C1 segment of cervical spinal cord (tissue), 14 donors: ENCODE data around the gene IGF2BP2.
"Not testable (repeated sequence)": the region's sequence is repeated elsewhere in the genome, so short reads cannot be mapped to it uniquely, and the experiment has no call there.

Source experiments
- DNase-seq, 14 donors: peaks; one replicate each; lab custom pipeline; 2025; lab: John Stamatoyannopoulos, UW

IGF2BP2 gene

DNA sequence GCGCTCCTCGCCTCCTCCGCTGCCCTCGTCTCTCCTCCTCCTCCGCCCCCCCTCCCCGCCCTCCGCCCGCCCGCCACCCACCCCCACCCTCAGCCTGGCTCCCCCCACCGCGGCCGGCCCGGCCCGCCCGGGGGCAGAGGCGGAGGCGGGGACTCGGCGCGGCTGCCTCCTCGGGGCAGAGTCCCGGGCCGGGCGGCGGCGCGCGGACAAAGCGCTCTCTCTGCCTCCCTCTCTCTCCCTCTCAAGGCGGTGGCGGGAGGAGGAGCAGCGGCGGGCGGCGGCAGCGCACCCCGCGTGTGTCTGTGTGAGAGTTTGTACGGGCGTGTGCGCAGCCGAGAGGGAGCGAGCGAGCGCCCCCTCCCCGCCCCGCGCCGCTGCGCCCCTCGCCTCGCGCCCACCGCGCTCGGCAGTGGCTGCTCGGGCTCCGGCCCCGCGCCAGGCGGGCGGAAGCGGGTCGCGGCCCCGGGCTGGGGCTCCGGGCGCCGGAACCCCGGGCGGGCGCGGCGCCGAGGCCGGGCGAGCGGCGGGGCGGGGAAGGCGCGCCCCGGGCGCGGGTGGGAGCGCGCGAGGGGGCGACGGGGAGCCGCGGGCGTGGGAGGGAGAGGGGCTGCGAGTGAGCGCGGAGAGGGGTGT lies at the start of gene IGF2BP2:
Gene IGF2BP2, minus strand, starts transcription at position 37 of the 633 bp plus-strand sequence. CDS start 82 bp downstream, outside the sequence.
- peak in 2 of 14 donors; percentile 21 to 38 for DNase-seq

DNA sequence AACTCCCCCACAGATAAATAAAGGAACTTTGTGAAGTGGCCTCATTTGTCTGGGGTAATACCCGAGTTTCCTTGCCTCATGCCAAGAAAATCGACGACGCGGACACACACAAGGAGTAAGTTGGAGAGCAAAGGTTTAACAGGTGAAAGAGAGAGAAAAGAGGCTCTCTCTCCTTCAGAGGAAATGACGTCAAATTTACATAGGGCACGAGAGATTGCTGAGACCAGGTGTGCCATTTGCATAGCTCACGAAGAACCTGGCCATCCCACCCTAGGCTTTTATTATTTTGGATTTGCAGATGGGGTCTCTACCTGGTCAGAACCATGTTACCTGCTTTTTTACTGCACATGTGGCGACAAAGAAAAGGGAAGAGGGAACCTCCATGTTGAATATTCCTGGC lies 49.3 kb upstream of the IGF2BP2 start:
- no peak for DNase-seq

- no peak for DNase-seq
Measured at GRCh38 chr3:185867650-185868049, 42.8 kb upstream of the IGF2BP2 start.

DNA sequence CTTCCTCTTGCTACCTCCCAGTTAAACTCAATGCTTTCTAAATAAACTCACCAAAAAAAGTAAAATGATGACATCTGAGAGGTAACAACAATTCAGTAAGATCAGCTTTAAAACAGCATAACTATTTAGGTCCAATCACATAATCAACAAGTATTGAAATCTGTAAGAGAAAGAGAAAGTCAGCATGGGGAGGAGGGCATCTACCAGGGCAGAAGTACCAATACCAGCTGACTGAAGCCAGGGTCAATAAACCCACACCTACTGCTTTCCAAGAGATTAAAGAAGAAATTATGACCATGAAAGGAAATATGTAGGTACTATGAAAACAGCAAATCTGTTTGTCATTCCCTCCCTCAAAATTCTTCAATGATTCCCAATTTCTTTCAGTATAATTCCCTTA lies 42.2 kb upstream of the IGF2BP2 start:
- DNase-seq: no peak

DNA sequence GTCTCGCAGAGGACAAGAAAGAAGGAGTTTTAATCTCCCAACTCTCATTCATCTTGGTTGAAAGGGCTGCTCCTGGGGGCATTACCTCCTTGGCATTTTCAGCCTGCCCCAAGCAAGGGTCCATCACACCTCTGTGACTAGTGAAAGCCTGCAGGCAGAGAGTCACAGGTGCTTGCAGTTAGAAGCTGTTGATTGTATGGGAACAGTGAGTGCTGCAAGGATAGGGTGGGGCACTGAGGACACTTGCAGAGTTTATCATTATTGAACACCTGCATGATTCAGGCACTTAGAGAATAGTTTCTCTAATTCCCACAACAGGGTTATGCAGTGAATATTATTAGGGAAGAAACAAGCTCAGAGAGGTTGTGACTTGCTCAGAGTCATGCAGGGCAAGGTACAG lies 41.7 kb upstream of the IGF2BP2 start:
- no peak for DNase-seq

DNA sequence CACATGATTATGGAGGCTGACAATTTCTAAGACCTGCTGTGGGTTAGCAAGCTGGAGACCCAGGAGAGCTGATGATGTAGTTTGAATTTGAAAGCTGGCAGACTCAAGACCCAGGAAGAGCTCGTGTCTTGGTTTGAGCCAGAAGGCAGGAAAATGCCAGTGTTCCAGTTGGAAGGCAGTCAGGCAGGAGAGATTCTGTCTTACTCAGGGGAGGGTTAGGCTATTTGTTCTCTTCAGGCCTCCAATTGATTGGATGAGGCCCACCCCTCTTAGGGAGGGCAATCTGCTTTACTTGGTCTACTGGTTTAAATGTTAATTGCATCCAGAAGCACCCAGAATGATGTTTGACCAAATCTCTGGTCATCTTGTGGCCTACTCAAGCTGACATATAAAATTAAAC lies 40.4 kb upstream of the IGF2BP2 start:
- DNase-seq: no peak

DNA sequence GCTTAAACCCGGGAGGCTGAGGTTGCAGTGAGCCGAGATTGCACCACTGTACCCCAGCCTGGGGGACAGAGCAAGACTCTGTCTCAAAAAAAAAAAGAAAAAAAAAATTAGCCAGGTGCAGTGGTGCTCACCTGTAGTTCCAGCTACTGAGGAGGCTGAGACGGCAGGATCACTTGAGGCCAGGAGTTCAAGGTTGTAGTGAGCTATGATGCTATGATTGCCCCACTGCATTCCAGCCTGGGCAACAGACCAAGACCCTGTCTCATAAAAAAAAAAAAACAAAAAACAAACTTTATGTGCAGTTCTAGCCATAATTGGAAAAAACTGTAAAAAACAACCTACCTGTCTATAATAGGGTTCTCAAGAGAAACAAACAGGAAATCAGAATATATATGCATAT lies 39.9 kb upstream of the IGF2BP2 start:
- no peak for DNase-seq

DNA sequence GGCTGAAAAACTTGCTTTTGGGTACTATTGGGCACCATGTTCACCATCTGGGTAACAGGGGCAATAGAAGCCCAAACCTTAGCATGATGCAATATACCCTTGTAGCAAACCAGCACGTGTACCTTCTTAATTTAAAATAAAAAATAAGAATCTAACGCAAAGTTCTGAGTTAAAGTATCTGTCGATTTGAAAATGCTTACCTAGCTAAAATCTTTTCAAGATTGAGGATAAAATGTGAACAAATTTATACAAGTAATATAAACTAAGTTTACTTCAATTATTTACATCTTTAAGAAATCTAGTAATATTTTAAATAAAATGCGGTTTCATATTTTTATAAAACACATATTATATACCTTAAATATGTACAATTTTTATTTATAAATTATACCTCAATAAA lies 38.1 kb upstream of the IGF2BP2 start:
- no peak for DNase-seq

DNA sequence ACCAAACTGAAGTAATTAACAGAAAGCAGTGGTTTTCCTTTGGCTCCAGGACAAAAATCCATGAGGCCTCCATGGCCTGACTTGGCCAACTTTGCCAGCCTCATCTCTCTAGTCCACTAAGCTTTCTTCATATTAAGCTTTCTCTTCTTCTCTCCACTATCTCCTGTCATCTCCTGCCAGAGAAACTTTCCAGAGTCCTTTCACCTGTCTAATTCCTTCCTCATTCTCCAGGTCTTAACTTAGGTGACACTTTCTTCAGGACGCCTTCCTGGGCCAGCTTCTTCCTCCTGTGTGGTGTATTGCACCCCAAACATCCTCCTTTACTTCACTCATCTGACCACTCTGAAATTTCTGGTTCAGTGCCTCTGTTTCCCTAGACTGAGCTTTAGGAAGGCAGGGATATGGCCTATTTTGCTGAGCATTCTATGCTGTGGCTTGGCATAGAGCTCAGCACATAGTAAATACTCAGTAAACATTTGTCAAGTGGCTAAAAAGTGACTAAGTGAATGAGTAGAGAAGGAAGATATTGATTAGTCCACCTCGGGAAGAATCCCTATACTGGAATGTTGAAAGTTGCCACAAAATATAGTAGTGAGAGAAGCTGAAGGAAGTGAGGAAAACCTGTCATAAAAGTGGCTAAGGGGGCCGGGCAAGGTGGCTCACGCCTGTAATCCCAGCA lies 34.6 kb upstream of the IGF2BP2 start:
- no peak for DNase-seq

DNA sequence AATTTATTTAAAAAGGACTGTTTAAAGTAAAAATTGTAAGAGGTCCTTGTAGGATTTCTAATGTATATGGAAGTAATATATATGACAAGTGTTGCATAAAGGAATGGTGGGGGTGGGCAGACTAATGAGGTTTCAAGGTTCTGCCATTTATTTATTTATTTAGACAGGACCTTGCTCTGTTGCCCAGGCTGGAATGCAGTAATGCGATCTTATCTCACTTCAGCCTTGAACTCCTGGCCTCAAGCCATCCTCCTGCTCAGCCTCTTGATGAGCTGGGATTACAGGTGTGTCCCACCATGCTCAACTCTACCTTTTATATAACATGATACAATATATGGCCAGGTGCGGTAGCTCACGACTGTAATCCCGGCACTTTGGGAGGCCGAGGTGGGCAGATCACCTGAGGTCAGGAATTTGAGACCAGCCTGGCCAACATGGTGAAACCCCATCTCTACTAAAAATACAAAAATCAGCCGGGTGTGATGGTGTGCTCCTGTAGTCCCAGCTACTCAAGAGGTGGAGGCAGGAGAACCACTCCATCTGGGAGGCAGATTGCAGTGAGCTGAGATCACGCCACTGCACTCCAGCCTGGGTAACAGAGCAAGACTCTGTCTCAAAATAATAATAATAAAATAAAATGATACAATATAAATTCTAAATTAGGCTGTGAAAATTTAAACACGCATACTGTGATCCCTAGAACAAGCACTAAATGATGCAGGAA lies 33.8 kb upstream of the IGF2BP2 start:
- DNase-seq: no peak

DNA sequence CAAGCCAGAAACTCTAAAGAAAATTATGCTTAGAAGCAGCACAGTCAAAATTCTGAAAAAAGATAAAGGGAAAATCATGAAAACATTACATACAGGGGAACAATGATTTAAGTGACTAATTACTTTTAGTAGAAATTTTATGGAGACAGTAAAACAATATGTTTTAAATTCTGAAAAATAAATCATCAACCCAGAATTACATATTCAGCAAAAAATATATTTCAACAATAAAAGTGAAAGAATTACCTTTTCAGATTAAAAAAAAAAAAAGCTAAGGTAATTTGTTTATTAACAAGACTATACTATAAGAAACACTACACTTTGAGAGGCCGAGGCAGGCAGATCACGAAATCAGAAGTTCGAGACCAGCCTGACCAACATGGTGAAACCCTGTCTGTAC lies 32.4 kb upstream of the IGF2BP2 start:
- no peak for DNase-seq

DNA sequence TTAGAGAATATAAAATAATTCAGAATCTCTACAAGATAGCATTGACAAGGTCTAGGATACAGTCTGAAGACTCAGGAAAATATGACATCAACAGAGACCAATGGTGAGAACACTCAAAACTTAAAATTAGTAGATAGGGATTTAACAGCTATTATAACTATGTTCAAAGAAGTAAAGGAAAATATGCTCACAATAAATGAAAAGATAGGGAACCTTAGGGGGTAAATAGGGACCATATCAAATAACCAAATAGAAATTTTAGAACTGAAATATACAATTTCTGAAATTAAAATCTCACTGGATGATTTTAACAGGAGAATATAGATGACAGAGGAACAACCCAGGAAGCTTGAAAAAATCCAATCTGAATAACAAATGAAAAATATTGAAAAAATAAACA lies 31.8 kb upstream of the IGF2BP2 start:
- no peak for DNase-seq

DNA sequence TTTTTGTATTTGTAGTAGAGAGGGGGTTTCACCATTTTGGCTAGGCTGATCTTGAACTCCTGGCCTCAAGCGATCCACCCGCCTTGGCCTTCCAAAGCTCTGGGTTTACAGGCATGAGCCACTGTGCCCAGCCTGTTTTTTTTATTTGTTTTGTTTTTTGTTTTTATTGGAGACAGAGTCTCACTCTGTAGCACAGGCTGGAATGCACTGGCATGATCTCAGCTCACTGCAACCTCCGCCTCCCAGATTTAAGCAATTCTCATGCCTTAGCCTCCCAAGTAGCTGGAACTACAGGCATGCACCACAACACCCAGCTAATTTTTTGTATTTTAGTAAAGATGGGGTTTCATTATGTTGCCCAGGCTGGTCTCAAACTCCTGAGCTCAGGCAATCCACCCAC lies 28.9 kb upstream of the IGF2BP2 start:
- not testable (repeated sequence) for DNase-seq

DNA sequence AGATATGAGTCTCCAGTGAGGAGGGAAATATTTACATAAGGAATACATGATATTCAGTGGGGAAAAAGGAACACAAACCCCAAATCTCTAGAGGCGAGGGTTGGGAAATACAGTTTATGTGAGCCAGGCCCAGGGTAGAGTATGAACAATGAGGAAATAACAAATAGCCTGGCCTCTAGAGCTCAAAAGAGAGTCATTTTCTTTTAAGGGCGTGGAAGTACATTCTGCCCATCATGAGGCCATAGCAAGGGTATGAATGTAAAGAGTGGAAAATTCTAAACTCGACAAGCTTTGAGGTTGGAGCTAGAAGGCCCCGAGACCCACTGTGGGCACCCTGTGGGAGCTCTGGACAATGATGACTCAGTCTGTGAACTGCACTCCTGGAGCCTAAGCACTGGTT lies 27.8 kb upstream of the IGF2BP2 start:
- no peak for DNase-seq

GRCh38 chr3:185851959-185852358 lies 27.1 kb upstream of the IGF2BP2 start:
- no peak for DNase-seq

GRCh38 chr3:185851046-185851445 lies 26.2 kb upstream of the IGF2BP2 start:
- DNase-seq: no peak

DNA sequence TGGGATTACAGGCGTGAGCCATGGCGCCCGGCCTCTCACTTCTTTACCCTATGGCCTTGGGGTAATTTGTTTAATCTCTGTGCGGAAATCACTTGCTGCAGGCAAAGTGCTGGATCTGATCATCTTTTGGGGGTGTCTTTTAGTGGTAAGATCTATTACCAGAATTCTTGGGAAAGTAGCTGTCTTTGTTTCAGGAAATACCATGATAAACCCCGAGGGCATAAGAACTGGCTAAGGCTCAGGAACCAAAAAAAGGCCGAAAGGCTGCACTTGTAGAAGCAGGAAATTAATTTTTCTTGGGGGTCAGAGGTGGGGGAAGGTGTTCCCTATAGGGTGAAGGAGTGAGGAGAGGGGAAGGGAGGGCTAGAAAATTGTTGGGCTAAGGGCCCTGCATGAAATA lies 22.7 kb upstream of the IGF2BP2 start:
- no peak for DNase-seq

DNA sequence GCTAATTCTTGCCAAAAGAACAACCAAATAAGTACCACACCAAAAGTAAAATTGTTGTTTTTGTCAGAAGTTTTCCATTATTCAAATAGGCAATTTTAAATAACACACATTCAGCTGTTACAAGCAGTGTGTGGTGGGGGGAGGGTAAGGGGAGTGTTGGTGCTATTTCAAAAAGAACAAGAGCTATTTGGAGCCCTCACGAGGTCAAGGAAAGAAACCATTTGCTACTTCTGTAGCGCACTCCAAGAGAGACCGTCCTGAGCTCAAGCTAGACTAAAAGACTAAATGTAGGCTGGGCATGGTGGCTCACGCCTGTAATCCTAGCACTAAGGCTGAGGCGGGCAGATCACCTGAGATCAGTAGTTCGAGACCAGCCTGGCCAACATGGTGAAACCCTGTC lies 21.2 kb upstream of the IGF2BP2 start:
- no peak for DNase-seq

GRCh38 chr3:185844051-185844450 lies 19.2 kb upstream of the IGF2BP2 start:
- no peak for DNase-seq

GRCh38 chr3:185843635-185844034 lies 18.8 kb upstream of the IGF2BP2 start:
- no peak for DNase-seq

DNA sequence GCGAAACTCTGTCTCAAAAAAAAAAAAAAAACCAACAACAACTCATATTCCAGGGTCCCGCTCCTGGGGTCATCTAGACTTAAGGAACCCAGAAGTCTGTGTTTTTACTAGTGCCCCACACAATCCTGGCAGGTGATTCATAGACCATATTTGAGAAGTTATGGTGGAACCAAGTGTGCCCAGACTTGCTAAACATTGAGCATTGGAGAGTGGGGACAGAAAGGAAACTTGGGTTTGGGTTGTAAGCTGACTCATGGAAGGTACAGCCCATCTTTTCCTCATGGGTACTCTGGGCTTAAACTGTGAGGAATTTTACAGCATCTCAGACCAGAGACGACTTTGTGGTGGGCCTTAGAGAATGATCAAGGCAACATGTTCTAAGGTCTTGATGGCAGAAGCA lies 18.3 kb upstream of the IGF2BP2 start:
- DNase-seq: no peak

GRCh38 chr3:185842241-185842640 lies 17.4 kb upstream of the IGF2BP2 start:
- no peak for DNase-seq

- DNase-seq: not testable (repeated sequence)
Measured at GRCh38 chr3:185838417-185838989, 13.7 kb upstream of the IGF2BP2 start.
